CD14-positive monocyte (primary cell): ENCODE measurements around the gene FAM163B. TPM values are rescaled to one million over a fixed set of nuclear protein-coding genes. Genes with fewer than 3 reads are reported as not detected.

Experiments
- DNase-seq, 3 donors: peaks; one replicate each; pipeline ENCODE4 v3.0.0-alpha.2; 2011 to 2022
- H2AFZ ChIP-seq: 2 replicates; pipeline ENCODE4 v1.6.0; 2012; ENCODE audit warnings: mild to moderate bottlenecking, low read depth, low read length, inconsistent platforms; ENCODE audit not compliant: insufficient read depth, poor library complexity, severe bottlenecking
- H3K27ac ChIP-seq, 2 donors: 1 replicate in 1 of 2; 2 replicates in 1 of 2; pipeline ENCODE4 v1.5.1; 2012 to 2013; ENCODE audit warnings: low read length in 2 of 2, control low read depth in 1 of 2, inconsistent platforms in 1 of 2, low read depth in 1 of 2, mild to moderate bottlenecking in 1 of 2
- H3K27me3 ChIP-seq, 2 donors: one replicate each; pipeline versions ENCODE4 v1.6.0 to v1.6.1; 2011 to 2013; ENCODE audit warnings: low read length in 2 of 2; ENCODE audit not compliant: control insufficient read depth in 2 of 2, insufficient read depth in 2 of 2
- H3K36me3 ChIP-seq, 2 donors: replicated peaks in 1 of 2; 1 replicate in 1 of 2; 2 replicates in 1 of 2; pipeline versions ENCODE4 v1.5.1 to v1.6.1; 2012 to 2013; ENCODE audit warnings: low read length in 2 of 2, control low read depth in 1 of 2, inconsistent platforms in 1 of 2, mild to moderate bottlenecking in 1 of 2; ENCODE audit not compliant: insufficient read depth in 2 of 2, control insufficient read depth in 1 of 2
- H3K4me1 ChIP-seq, 2 donors: 1 replicate in 1 of 2; 2 replicates in 1 of 2; pipeline versions ENCODE4 v1.5.1 to v1.6.1; 2012 to 2013; ENCODE audit warnings: low read length in 2 of 2, control low read depth in 1 of 2, inconsistent platforms in 1 of 2, mild to moderate bottlenecking in 1 of 2, moderate library complexity in 1 of 2; ENCODE audit not compliant: insufficient read depth in 2 of 2, control insufficient read depth in 1 of 2
- H3K4me2 ChIP-seq: replicated peaks from 2 replicates; pipeline ENCODE3; 2012; ENCODE audit warnings: low read length, moderate library complexity, mild to moderate bottlenecking; ENCODE audit not compliant: poor library complexity, severe bottlenecking; ENCODE audit errors: extremely low read depth
- H3K4me3 ChIP-seq, 3 experiments: fragments of 200-600 bp in 1 of 3; sonication (generic) in 1 of 3; replicated peaks in 1 of 3; 1 replicate in 2 of 3; 2 replicates in 1 of 3; pipeline ENCODE4 v1.5.1; 2011 to 2013; ENCODE audit warnings: low read length in 3 of 3, mild to moderate bottlenecking in 3 of 3, control low read depth in 2 of 3, low read depth in 2 of 3, inconsistent platforms in 1 of 3, moderate library complexity in 1 of 3
- H3K79me2 ChIP-seq: 2 replicates; pipeline ENCODE4 v1.6.0; 2012; ENCODE audit warnings: mild to moderate bottlenecking, control low read depth, inconsistent platforms, low read length, moderate library complexity; ENCODE audit not compliant: insufficient read depth
- H3K9ac ChIP-seq: 2 replicates; pipeline ENCODE4 v1.6.0; 2017; ENCODE audit warnings: low read length, mild to moderate bottlenecking; ENCODE audit not compliant: insufficient read depth, poor library complexity, severe bottlenecking
- H3K9me3 ChIP-seq, 2 donors: replicated peaks in 1 of 2; 1 replicate in 1 of 2; 2 replicates in 1 of 2; pipeline versions ENCODE4 v1.5.1 to v1.6.1; 2012 to 2013; ENCODE audit warnings: low read length in 2 of 2, control low read depth in 1 of 2; ENCODE audit not compliant: control insufficient read depth in 1 of 2, insufficient read depth in 1 of 2
- H4K20me1 ChIP-seq: 2 replicates; pipeline ENCODE4 v1.6.0; 2012; ENCODE audit warnings: mild to moderate bottlenecking, low read length, control low read depth, moderate library complexity; ENCODE audit not compliant: insufficient read depth
- H3K27ac Mint-ChIP-seq, 7 donors: one replicate each; pipeline ENCODE4 v1.8.0; 2020; ENCODE audit warnings: mild to moderate bottlenecking in 7 of 7, mixed read lengths in 7 of 7, moderate library complexity in 6 of 7, inconsistent platforms in 2 of 7
- H3K27me3 Mint-ChIP-seq, 3 donors: one replicate each; pipeline ENCODE4 v1.8.0; 2021 to 2022; ENCODE audit warnings: low read depth in 3 of 3, mild to moderate bottlenecking in 3 of 3, mixed read lengths in 3 of 3, moderate library complexity in 3 of 3, inconsistent platforms in 1 of 3
- H3K36me3 Mint-ChIP-seq, 2 donors: one replicate each; pipeline ENCODE4 v1.8.0; 2020; ENCODE audit warnings: mixed read lengths in 2 of 2, inconsistent platforms in 1 of 2, mild to moderate bottlenecking in 1 of 2
- H3K4me1 Mint-ChIP-seq: one replicate; pipeline ENCODE4 v1.8.0; 2020; ENCODE audit warnings: mild to moderate bottlenecking, mixed read lengths
- H3K4me3 Mint-ChIP-seq, 2 donors: one replicate each; pipeline ENCODE4 v1.8.0; 2020; ENCODE audit warnings: mild to moderate bottlenecking in 2 of 2, mixed read lengths in 2 of 2, moderate library complexity in 1 of 2
- H3K9me3 Mint-ChIP-seq, 7 donors: one replicate each; pipeline ENCODE4 v1.8.0; 2020 to 2022; ENCODE audit warnings: mixed read lengths in 7 of 7, mild to moderate bottlenecking in 6 of 7, moderate library complexity in 6 of 7, inconsistent platforms in 2 of 7
- WGBS: methylation state at CpG from one replicate; pipeline ENCODE4 v1.1.5; 2013; ENCODE audit warnings: missing lambda C conversion rate; ENCODE audit not compliant: insufficient coverage; 5-methylcytosine and 5-hydroxymethylcytosine counted together
- intact Hi-C, 2 donors: fragments of 100-400 bp; cut with micrococcal nuclease; formaldehyde crosslinking; loops; one replicate each; pipeline versions ENCODE4 v1.15.0 to v1.15.1; 2023
- polyA plus RNA-seq, 3 donors: library from polyadenylated mRNA; depleted of rRNA in 1 of 3; unstranded in 2 of 3; stranded (reverse) in 1 of 3; fragments of 300-500 nt in 2 of 3; fragments of >200 nt in 1 of 3; fragmentation: Illumina TruSeq in 2 of 3; gene quantifications; 1 replicate in 2 of 3; 2 replicates in 1 of 3; pipeline ENCODE4 v1.2.3, GENCODE V29; 2012 to 2021
- TF ChIP-seq, protein P1 (sequence below): fragments of 200-600 bp; IDR thresholded peaks from one replicate; pipeline ENCODE4 v1.8.0; 2022; ENCODE audit warnings: antibody characterized with exemption, mild to moderate bottlenecking

Gene FAM163B
- polyA plus RNA-seq, 3 donors = not detected

- Histone ChIP-seq H3K9ac (no peak overlapping the region), H3K4me1 (no peaks in the 10 kb centered on the region), H3K27me3 (no peaks in the 10 kb centered on the region), H3K9me3 (no peaks in the 10 kb centered on the region), H3K27ac (no peak overlapping the region), H3K36me3 (no peaks in the 10 kb centered on the region), H3K4me2 (no peak overlapping the region), H4K20me1 (no peaks in the 10 kb centered on the region), H3K4me3 (no peak overlapping the region), H2AFZ (no peak overlapping the region), H3K79me2 (no peaks in the 10 kb centered on the region)
- Mint-ChIP-seq H3K27me3 (peaks cover 2 to 16% (median 10%) of the 10 kb centered on the region in 3 donors), H3K4me1 (no peaks in the 10 kb centered on the region), H3K9me3 (no peaks in the 10 kb centered on the region), H3K4me3 (no peak overlapping the region), H3K36me3 (no peaks in the 10 kb centered on the region), H3K27ac (peak overlapping the region in 1 of 7 donors; percentile 80)
- DNase-seq = no peak
- TF ChIP-seq, protein P1, sequence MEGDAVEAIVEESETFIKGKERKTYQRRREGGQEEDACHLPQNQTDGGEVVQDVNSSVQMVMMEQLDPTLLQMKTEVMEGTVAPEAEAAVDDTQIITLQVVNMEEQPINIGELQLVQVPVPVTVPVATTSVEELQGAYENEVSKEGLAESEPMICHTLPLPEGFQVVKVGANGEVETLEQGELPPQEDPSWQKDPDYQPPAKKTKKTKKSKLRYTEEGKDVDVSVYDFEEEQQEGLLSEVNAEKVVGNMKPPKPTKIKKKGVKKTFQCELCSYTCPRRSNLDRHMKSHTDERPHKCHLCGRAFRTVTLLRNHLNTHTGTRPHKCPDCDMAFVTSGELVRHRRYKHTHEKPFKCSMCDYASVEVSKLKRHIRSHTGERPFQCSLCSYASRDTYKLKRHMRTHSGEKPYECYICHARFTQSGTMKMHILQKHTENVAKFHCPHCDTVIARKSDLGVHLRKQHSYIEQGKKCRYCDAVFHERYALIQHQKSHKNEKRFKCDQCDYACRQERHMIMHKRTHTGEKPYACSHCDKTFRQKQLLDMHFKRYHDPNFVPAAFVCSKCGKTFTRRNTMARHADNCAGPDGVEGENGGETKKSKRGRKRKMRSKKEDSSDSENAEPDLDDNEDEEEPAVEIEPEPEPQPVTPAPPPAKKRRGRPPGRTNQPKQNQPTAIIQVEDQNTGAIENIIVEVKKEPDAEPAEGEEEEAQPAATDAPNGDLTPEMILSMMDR = no peak
- 68% methylated on average over 6 of the region's 6 CpGs for WGBS
- intact Hi-C loops = no loop called here
Observed at GRCh38 chr9:133635098-133635497, 25.9 kb upstream of the FAM163B start.

DNA sequence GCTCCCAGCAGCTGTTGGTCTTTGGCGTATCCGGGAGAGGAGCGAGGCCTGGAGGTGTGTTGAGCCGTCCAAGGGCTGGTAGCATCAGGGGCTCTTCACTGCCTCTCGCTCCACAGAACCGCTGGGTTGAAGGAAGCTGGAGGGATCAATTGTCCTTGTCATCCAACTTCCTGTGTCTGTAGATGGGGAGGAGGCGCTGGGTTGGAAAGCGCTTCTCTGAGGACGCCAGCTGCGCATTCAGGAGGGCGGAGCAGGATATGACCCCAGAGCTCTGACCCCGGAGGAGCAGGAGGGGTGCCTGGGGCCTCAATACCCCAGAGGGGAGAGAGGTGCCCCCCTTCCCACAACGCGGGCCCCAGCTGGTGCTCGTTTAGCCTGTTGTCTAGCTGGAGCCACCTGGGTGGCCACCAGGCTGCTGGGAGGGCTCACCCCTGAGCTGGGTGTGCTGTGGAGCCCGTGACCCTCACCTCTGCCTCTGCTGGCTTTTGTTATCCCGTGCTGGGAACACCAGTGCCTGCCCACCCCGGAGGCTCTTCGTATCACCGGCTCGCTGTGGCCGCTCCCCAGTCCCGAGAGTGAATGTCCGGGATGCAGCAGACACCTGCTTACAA lies 25.0 kb upstream of the FAM163B start:
- Histone ChIP-seq H3K4me2 (no peak overlapping the region), H3K36me3 (no peaks in the 10 kb centered on the region), H3K27me3 (no peaks in the 10 kb centered on the region), H2AFZ (no peak overlapping the region), H3K27ac (no peak overlapping the region), H3K4me1 (no peaks in the 10 kb centered on the region), H3K79me2 (no peaks in the 10 kb centered on the region), H3K9ac (no peak overlapping the region), H3K4me3 (no peak overlapping the region), H3K9me3 (no peaks in the 10 kb centered on the region), H4K20me1 (no peaks in the 10 kb centered on the region)
- no peaks in the 10 kb centered on the region for H3K36me3 Mint-ChIP-seq
- DNase-seq = no peak
- peaks cover 2 to 16% (median 6%) of the 10 kb centered on the region in 3 donors for H3K27me3 Mint-ChIP-seq
- 69% methylated on average over 18 of the region's 24 CpGs for WGBS
- TF ChIP-seq, protein P1 = no peak
- H3K4me1 Mint-ChIP-seq = no peaks in the 10 kb centered on the region
- H3K4me3 Mint-ChIP-seq = no peak overlapping the region
- no peaks in the 10 kb centered on the region for H3K9me3 Mint-ChIP-seq
- no peak overlapping the region for H3K27ac Mint-ChIP-seq
- intact Hi-C loops = no loop called here
